Activated CD4-positive, alpha-beta T cell treated with anti-CD3 and anti-CD28 coated beads, Interleukin-2, amount 10 ng/mL, durations not matched to agents 7 days and 5 days (primary cell): ENCODE results near the gene AGRN. TPM values are rescaled to one million over a fixed set of nuclear protein-coding genes. Genes with fewer than 3 reads are reported as not detected.

Source experiments
- CTCF ChIA-PET: fragments of 350-600 bp; sonication (Branson Sonifier 250); formaldehyde crosslinking; loops from one replicate; lab custom pipeline; 2021; ENCODE audit warnings: antibody characterized with exemption; lab: Charles Lee
- POLR2A ChIA-PET: fragments of 350-600 bp; sonication (Branson Sonifier 250); formaldehyde crosslinking; loops from one replicate; lab custom pipeline; 2021; ENCODE audit warnings: antibody characterized with exemption; lab: Charles Lee
- DNase-seq: peaks from one replicate; pipeline ENCODE4 v3.0.0-alpha.2; 2020
- H3K27ac Mint-ChIP-seq: one replicate; pipeline ENCODE4 v1.8.0; 2021; ENCODE audit warnings: mild to moderate bottlenecking, moderate library complexity, mixed read lengths
- H3K27me3 Mint-ChIP-seq: one replicate; pipeline ENCODE4 v1.8.0; 2021; ENCODE audit warnings: mixed read lengths
- H3K36me3 Mint-ChIP-seq: one replicate; pipeline ENCODE4 v1.8.0; 2021; ENCODE audit warnings: low read depth, mixed read lengths
- H3K4me1 Mint-ChIP-seq: one replicate; pipeline ENCODE4 v1.8.0; 2021; ENCODE audit warnings: mixed read lengths
- H3K4me3 Mint-ChIP-seq: one replicate; pipeline ENCODE4 v1.8.0; 2021; ENCODE audit warnings: mild to moderate bottlenecking, moderate library complexity, mixed read lengths
- H3K9me3 Mint-ChIP-seq: one replicate; pipeline ENCODE4 v1.8.0; 2021; ENCODE audit warnings: mixed read lengths
- total RNA-seq, 2 experiments: library from RNA; stranded (reverse); gene quantifications; one replicate each; pipeline ENCODE4 v1.2.3, GENCODE V29; 2021

Gene AGRN
- total RNA-seq, 2 experiments from 2014 or later = 7.4 to 8.3 TPM

GRCh38 chr1:997993-998744 lies 21.8 kb upstream of the AGRN start:
- peaks cover 15% of the 10 kb centered on the region for H3K4me1 Mint-ChIP-seq
- POLR2A ChIA-PET = no interaction called here
- peaks cover 1% of the 10 kb centered on the region for H3K36me3 Mint-ChIP-seq
- H3K27ac Mint-ChIP-seq = no peak overlapping the region
- CTCF ChIA-PET = interaction anchor here (0.8 to 1.5 kb wide), 2 partner anchors 14 to 17 kb away, joined by 5 read pairs; partner anchors contain the start of gene PERM1
- no peak for DNase-seq
- no peak overlapping the region for H3K4me3 Mint-ChIP-seq
- no peaks in the 10 kb centered on the region for H3K9me3 Mint-ChIP-seq
- peaks cover 33% of the 10 kb centered on the region for H3K27me3 Mint-ChIP-seq

GRCh38 chr1:998745-998994 lies 21.2 kb upstream of the AGRN start:
- peaks cover 15% of the 10 kb centered on the region for H3K4me1 Mint-ChIP-seq
- H3K27me3 Mint-ChIP-seq = peaks cover 37% of the 10 kb centered on the region
- no peaks in the 10 kb centered on the region for H3K9me3 Mint-ChIP-seq
- no peak for DNase-seq
- CTCF ChIA-PET = no interaction called here
- no peak overlapping the region for H3K4me3 Mint-ChIP-seq
- no peak overlapping the region for H3K27ac Mint-ChIP-seq
- POLR2A ChIA-PET = no interaction called here
- peaks cover 1% of the 10 kb centered on the region for H3K36me3 Mint-ChIP-seq

GRCh38 chr1:998995-999724 lies 20.8 kb upstream of the AGRN start:
- ChIA-PET CTCF (interaction anchor here (1.0 to 6.5 kb wide), 3 partner anchors 15 to 23 kb away, joined by 3 to 67 read pairs (median 3); partner anchors contain the start of genes AGRN and ISG15), POLR2A (no interaction called here)
- Mint-ChIP-seq H3K27ac (no peak overlapping the region), H3K9me3 (no peaks in the 10 kb centered on the region), H3K4me3 (no peak overlapping the region), H3K27me3 (peaks cover 38% of the 10 kb centered on the region), H3K4me1 (peaks cover 15% of the 10 kb centered on the region), H3K36me3 (peaks cover 1% of the 10 kb centered on the region)
- no peak for DNase-seq

- H3K4me3 Mint-ChIP-seq = peak within 1 kb of the TSS; percentile 53
- peaks cover 40% of the 10 kb centered on the region for H3K27me3 Mint-ChIP-seq
- peak within 1 kb of the TSS; percentile 76 for H3K27ac Mint-ChIP-seq
- H3K9me3 Mint-ChIP-seq = no peaks in the 10 kb centered on the region
- POLR2A ChIA-PET = no interaction called here
- peak; percentile 59 for DNase-seq
- H3K4me1 Mint-ChIP-seq = peaks cover 21% of the 10 kb centered on the region
- H3K36me3 Mint-ChIP-seq = peaks cover 2% of the 10 kb centered on the region
- CTCF ChIA-PET = interaction anchor here (1.0 to 6.5 kb wide), 3 partner anchors 15 to 23 kb away, joined by 3 to 67 read pairs (median 3); partner anchors contain the start of genes AGRN and ISG15
Observed at GRCh38 chr1:999725-1000356, 20.1 kb upstream of the AGRN start, which contains the start of gene HES4. HES4 (minus strand) TSS chr1:1000097; CDS start chr1:999973, 124 bp downstream.

GRCh38 chr1:1000357-1001056 lies 19.4 kb upstream of the AGRN start:
- peaks cover 40% of the 10 kb centered on the region for H3K27me3 Mint-ChIP-seq
- ChIA-PET CTCF (interaction anchor here (2.1 to 6.5 kb wide), 3 partner anchors 8 to 17 kb away, joined by 11 to 67 read pairs (median 13); partner anchors contain the start of genes AGRN and ISG15), POLR2A (no interaction called here)
- peaks cover 4% of the 10 kb centered on the region for H3K36me3 Mint-ChIP-seq
- DNase-seq = peak; percentile 59
- peak overlapping the region; percentile 53 for H3K4me3 Mint-ChIP-seq
- peaks cover 28% of the 10 kb centered on the region for H3K4me1 Mint-ChIP-seq
- no peaks in the 10 kb centered on the region for H3K9me3 Mint-ChIP-seq
- H3K27ac Mint-ChIP-seq = peak overlapping the region; percentile 76

GRCh38 chr1:1001057-1001783 lies 18.7 kb upstream of the AGRN start:
- CTCF ChIA-PET = interaction anchor here (1.1 to 6.5 kb wide), 6 partner anchors 8 to 291 kb away, joined by 3 to 67 read pairs (median 9); partner anchors contain the start of genes AGRN, ISG15 and PERM1
- Mint-ChIP-seq H3K27ac (peak overlapping the region; percentile 76), H3K4me3 (peak overlapping the region; percentile 53), H3K4me1 (peaks cover 25% of the 10 kb centered on the region), H3K36me3 (peaks cover 4% of the 10 kb centered on the region), H3K27me3 (peaks cover 39% of the 10 kb centered on the region), H3K9me3 (no peaks in the 10 kb centered on the region)
- POLR2A ChIA-PET = no interaction called here
- DNase-seq = no peak

- Mint-ChIP-seq H3K4me1 (peaks cover 27% of the 10 kb centered on the region), H3K9me3 (no peaks in the 10 kb centered on the region), H3K4me3 (no peak overlapping the region), H3K36me3 (peaks cover 4% of the 10 kb centered on the region), H3K27me3 (peaks cover 39% of the 10 kb centered on the region), H3K27ac (no peak overlapping the region)
- no peak for DNase-seq
- POLR2A ChIA-PET = no interaction called here
- CTCF ChIA-PET = interaction anchor here (6.5 kb wide), 1 partner anchor 12 kb away, joined by 67 read pairs; the partner anchor contains the start of genes AGRN and ISG15
Observed at GRCh38 chr1:1003618-1004419, 16.1 kb upstream of the AGRN start.

GRCh38 chr1:1004420-1004779 lies 15.5 kb upstream of the AGRN start:
- Mint-ChIP-seq H3K36me3 (peaks cover 4% of the 10 kb centered on the region), H3K4me3 (no peak overlapping the region), H3K4me1 (peaks cover 31% of the 10 kb centered on the region), H3K27ac (peak overlapping the region; percentile 74), H3K27me3 (peaks cover 41% of the 10 kb centered on the region), H3K9me3 (no peaks in the 10 kb centered on the region)
- DNase-seq = no peak
- ChIA-PET POLR2A (no interaction called here), CTCF (interaction anchor here (6.5 kb wide), 1 partner anchor 11 kb away, joined by 67 read pairs; the partner anchor contains the start of genes AGRN and ISG15)

- peak overlapping the region; percentile 74 for H3K27ac Mint-ChIP-seq
- no peak for DNase-seq
- peaks cover 4% of the 10 kb centered on the region for H3K36me3 Mint-ChIP-seq
- CTCF ChIA-PET = interaction anchor here (1.0 to 6.5 kb wide), 2 partner anchors 11 to 99 kb away, joined by 3 to 67 read pairs; partner anchors contain the start of genes AGRN and ISG15
- no peak overlapping the region for H3K4me3 Mint-ChIP-seq
- POLR2A ChIA-PET = no interaction called here
- peaks cover 31% of the 10 kb centered on the region for H3K4me1 Mint-ChIP-seq
- no peaks in the 10 kb centered on the region for H3K9me3 Mint-ChIP-seq
- peaks cover 41% of the 10 kb centered on the region for H3K27me3 Mint-ChIP-seq
Observed at GRCh38 chr1:1004780-1005697, 14.9 kb upstream of the AGRN start.

- Mint-ChIP-seq H3K27ac (no peak overlapping the region), H3K9me3 (no peaks in the 10 kb centered on the region), H3K4me1 (peaks cover 30% of the 10 kb centered on the region), H3K36me3 (peaks cover 2% of the 10 kb centered on the region), H3K4me3 (no peak overlapping the region), H3K27me3 (peaks cover 38% of the 10 kb centered on the region)
- no peak for DNase-seq
- CTCF ChIA-PET = interaction anchor here (1.0 to 6.5 kb wide), 2 partner anchors 10 to 99 kb away, joined by 3 to 67 read pairs; partner anchors contain the start of genes AGRN and ISG15
- POLR2A ChIA-PET = no interaction called here
Observed at GRCh38 chr1:1005774-1006304, 14.1 kb upstream of the AGRN start.
